HG03442 (cell line): ENCODE measurements around the gene ADM2.
"Not testable (repeated sequence)": the region's sequence is repeated elsewhere in the genome, so short reads cannot be mapped to it uniquely, and the experiment has no call there.

Experiments
- ATAC-seq: cut with Tn5 transposase; IDR thresholded peaks from one replicate; pipeline ENCODE4 v1.9.1; 2021; ENCODE audit warnings: mild to moderate bottlenecking, moderate library complexity; ENCODE audit not compliant: unreplicated experiment

Gene ADM2

GRCh38 chr22:50533856-50534711, 52.7 kb downstream of the ADM2 start:
- not testable (repeated sequence) for ATAC-seq

DNA sequence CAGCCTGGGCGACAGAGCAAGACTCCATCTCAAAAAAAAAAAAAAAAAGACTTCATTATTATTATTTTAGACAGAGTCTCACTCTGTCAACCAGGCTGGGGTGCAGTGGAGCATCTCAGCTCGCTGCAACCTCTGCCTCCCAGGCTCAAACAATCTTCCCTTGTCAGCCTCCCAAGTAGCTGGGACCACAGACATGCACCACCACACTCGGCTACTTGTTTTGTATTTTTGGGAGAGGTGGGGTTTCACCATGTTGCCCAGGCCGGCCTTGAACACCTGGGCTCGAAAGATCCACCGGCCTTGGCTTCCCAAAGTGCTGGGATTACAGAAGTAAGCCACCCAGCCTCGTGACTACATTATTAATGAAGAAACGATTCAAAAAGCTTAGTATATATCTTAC, 53.8 kb downstream of the ADM2 start:
- ATAC-seq: no peak
